Transverse colon (tissue), 4 donors: ENCODE results near the gene MYZAP. TPM values are rescaled to one million over a fixed set of nuclear protein-coding genes. Genes with fewer than 3 reads are reported as not detected.

Experiments used
- DNase-seq: peaks from one replicate; pipeline ENCODE4 v3.0.0-alpha.2; 2019
- H3K27ac ChIP-seq, 4 donors: fragments of 200-600 bp; sonication (generic); 2 replicates each; pipeline ENCODE4 v1.5.1; 2016 to 2018; ENCODE audit warnings: inconsistent platforms in 4 of 4
- H3K27me3 ChIP-seq: fragments of 200-600 bp; sonication (generic); 2 replicates; pipeline ENCODE4 v1.5.1; 2017; ENCODE audit warnings: inconsistent platforms
- H3K36me3 ChIP-seq, 4 donors: fragments of 200-600 bp; sonication (generic); 2 replicates each; pipeline ENCODE4 v1.5.1; 2017 to 2019; ENCODE audit warnings: inconsistent platforms in 4 of 4
- H3K4me1 ChIP-seq, 4 donors: fragments of 200-600 bp; sonication (generic); 2 replicates each; pipeline ENCODE4 v1.5.1; 2017 to 2020; ENCODE audit warnings: inconsistent platforms in 4 of 4
- H3K4me3 ChIP-seq, 4 donors: fragments of 200-600 bp; sonication (generic); 1 replicate in 1 of 4; 2 replicates in 3 of 4; pipeline versions ENCODE4 v1.5.1 to v1.6.1; 2017 to 2019; ENCODE audit warnings: inconsistent platforms in 4 of 4
- H3K9me3 ChIP-seq, 2 donors: fragments of 200-600 bp; sonication (generic); 2 replicates each; pipeline ENCODE4 v1.5.1; 2017 to 2019; ENCODE audit warnings: inconsistent platforms in 2 of 2
- CTCF ChIP-seq, 5 experiments: fragments of 200-600 bp in 3 of 5; fragments of 450-650 bp in 2 of 5; sonication (generic) in 3 of 5; IDR thresholded peaks; 1 replicate in 2 of 5; 2 replicates in 3 of 5; pipeline ENCODE4 v1.5.1; 2016 to 2017; ENCODE audit warnings: antibody characterized with exemption in 5 of 5, inconsistent platforms in 3 of 5, mild to moderate bottlenecking in 2 of 5, moderate library complexity in 1 of 5
- EP300 ChIP-seq: sonication (generic); formaldehyde crosslinking; IDR thresholded peaks from one replicate; pipeline ENCODE4 v1.6.1; 2017; ENCODE audit warnings: antibody characterized with exemption, low read depth
- POLR2A ChIP-seq: fragments of 450-650 bp; IDR thresholded peaks from one replicate; pipeline ENCODE4 v1.6.1; 2016; ENCODE audit warnings: antibody characterized with exemption, mild to moderate bottlenecking, moderate library complexity
- POLR2AphosphoS5 ChIP-seq, 3 donors: sonication (generic); formaldehyde crosslinking; IDR thresholded peaks; one replicate each; pipeline ENCODE4 v1.6.1; 2016; ENCODE audit warnings: antibody characterized with exemption in 3 of 3
- WGBS, 2 donors: methylation state at CpG; one replicate each; pipeline ENCODE4 v1.1.5; 2018; ENCODE audit warnings: low coverage in 1 of 2; 5-methylcytosine and 5-hydroxymethylcytosine counted together
- in situ Hi-C, 4 donors: fragments of 200-750 bp; cut with MboI; loops; one replicate each; pipeline versions ENCODE4 v1.15.0 to v1.15.1; 2017; ENCODE audit warnings: low sequenced_read_pairs in 3 of 4, low pct_ligation_motif_present in 1 of 4, low pct_unique_long_range_greater_than_20kb in 1 of 4
- intact Hi-C: fragments of 100-400 bp; cut with DNase I; formaldehyde crosslinking; loops from one replicate; pipeline ENCODE4 v1.15.1; 2023; ENCODE audit warnings: low total_unique reads
- total RNA-seq, 4 donors: library from RNA; depleted of rRNA; stranded (reverse); fragments of >200 nt; gene quantifications; one replicate each; pipeline ENCODE4 v1.1.0, GENCODE V29; 2016

Gene MYZAP
- 10 to 100 TPM in 2 of 4 donors, 1 to 10 TPM in 1, under 1 TPM in 1; 1.00 to 24.3 (median 10.7) TPM for total RNA-seq

- Histone ChIP-seq H3K9me3 (no peaks in the 10 kb centered on the region), H3K27ac (peak within 1 kb of the TSS; percentile 54 to 63 (median 58)), H3K36me3 (no peaks in the 10 kb centered on the region), H3K27me3 (no peaks in the 10 kb centered on the region), H3K4me3 (peak within 1 kb of the TSS; percentile 36 to 70 (median 48)), H3K4me1 (peaks cover 10 to 33% (median 18%) of the 10 kb centered on the region in 4 donors)
- intact Hi-C loops, result no loop called here
- DNase-seq, result peak; percentile 82
- in situ Hi-C loops, result no loop called here
- 16% methylated on average over 12 of the region's 58 CpGs; no CpG with 5 or more reads in 1 of the 2 donors for WGBS, 2 donors
- TF ChIP-seq POLR2AphosphoS5 (IDR thresholded peaks at IDR 0.05) (peak in 2 of 3 donors; percentile 39 to 52), POLR2A (peak; percentile 36), CTCF (IDR thresholded peaks at IDR 0.05) (no peak)
These were observed at the start of gene MYZAP for GRCh38 chr15:57591822-57592367. TSS of gene MYZAP (plus strand) at chr15:57591904. CDS start at chr15:57592035, 131 bp downstream.

- H3K4me3 ChIP-seq, result no peak overlapping the region
- in situ Hi-C loops (loop anchor here in 2 of 4 donors (25.0 kb wide), 2 partner anchors 380 to 1055 kb away; no protein-coding TSS in a partner anchor), intact Hi-C loops (no loop called here)
- H3K27ac ChIP-seq, result no peak overlapping the region
- H3K36me3 ChIP-seq, result no peaks in the 10 kb centered on the region
- DNase-seq, result no peak
- peak in 1 of 5 experiments; percentile 1 for TF ChIP-seq CTCF (IDR thresholded peaks at IDR 0.05)
- no peak for TF ChIP-seq POLR2A
- no peak for TF ChIP-seq EP300
- WGBS, 2 donors, result 34% methylated on average over 4 of the region's 4 CpGs; no CpG with 5 or more reads in 1 of the 2 donors
- H3K9me3 ChIP-seq, result no peaks in the 10 kb centered on the region
- H3K27me3 ChIP-seq, result no peaks in the 10 kb centered on the region
- H3K4me1 ChIP-seq, result peaks cover 0 to 11% (median 3%) of the 10 kb centered on the region in 4 donors
These were observed 49.2 kb upstream of the MYZAP start for GRCh38 chr15:57542505-57542817.

GRCh38 chr15:57544848-57545480, 46.7 kb upstream of the MYZAP start:
- in situ Hi-C loops, result loop anchor here in 2 of 4 donors (25.0 kb wide), 2 partner anchors 383 to 1058 kb away; no protein-coding TSS in a partner anchor
- H3K9me3 ChIP-seq, result no peaks in the 10 kb centered on the region
- no peaks in the 10 kb centered on the region for H3K27me3 ChIP-seq
- no peak overlapping the region for H3K27ac ChIP-seq
- no peak overlapping the region for H3K4me3 ChIP-seq
- TF ChIP-seq CTCF (IDR thresholded peaks at IDR 0.05) (no peak), EP300 (no peak), POLR2A (no peak), POLR2AphosphoS5 (IDR thresholded peaks at IDR 0.05) (no peak)
- no peaks in the 10 kb centered on the region for H3K36me3 ChIP-seq
- no peak for DNase-seq
- 80 to 87% methylated on average over 1 to 11 of the region's 11 CpGs for WGBS, 2 donors
- intact Hi-C loops, result no loop called here
- H3K4me1 ChIP-seq, result peaks cover 0 to 6% (median 2%) of the 10 kb centered on the region in 4 donors

GRCh38 chr15:57545995-57546394, 45.7 kb upstream of the MYZAP start:
- intact Hi-C loops (no loop called here), in situ Hi-C loops (loop anchor here in 2 of 4 donors (25.0 kb wide), 2 partner anchors 384 to 1059 kb away; no protein-coding TSS in a partner anchor)
- H3K9me3 ChIP-seq, result no peaks in the 10 kb centered on the region
- H3K4me1 ChIP-seq, result peaks cover 0 to 12% (median 6%) of the 10 kb centered on the region in 4 donors
- 92% methylated on average over 8 of the region's 8 CpGs; no CpG with 5 or more reads in 1 of the 2 donors for WGBS, 2 donors
- no peaks in the 10 kb centered on the region for H3K36me3 ChIP-seq
- no peaks in the 10 kb centered on the region for H3K27me3 ChIP-seq
- H3K4me3 ChIP-seq, result no peak overlapping the region
- TF ChIP-seq POLR2AphosphoS5 (IDR thresholded peaks at IDR 0.05) (no peak), CTCF (IDR thresholded peaks at IDR 0.05) (no peak), POLR2A (no peak), EP300 (no peak)
- no peak overlapping the region for H3K27ac ChIP-seq
- no peak for DNase-seq
